ENCODE measurements around the gene FBXO21. TPM values are rescaled to one million over a fixed set of nuclear protein-coding genes. Genes with fewer than 3 reads are reported as not detected.

The FBXO21 gene
- total and polyA plus RNA-seq, 2 donors from 2014 or later = 28.9 to 45.0 TPM

DNA sequence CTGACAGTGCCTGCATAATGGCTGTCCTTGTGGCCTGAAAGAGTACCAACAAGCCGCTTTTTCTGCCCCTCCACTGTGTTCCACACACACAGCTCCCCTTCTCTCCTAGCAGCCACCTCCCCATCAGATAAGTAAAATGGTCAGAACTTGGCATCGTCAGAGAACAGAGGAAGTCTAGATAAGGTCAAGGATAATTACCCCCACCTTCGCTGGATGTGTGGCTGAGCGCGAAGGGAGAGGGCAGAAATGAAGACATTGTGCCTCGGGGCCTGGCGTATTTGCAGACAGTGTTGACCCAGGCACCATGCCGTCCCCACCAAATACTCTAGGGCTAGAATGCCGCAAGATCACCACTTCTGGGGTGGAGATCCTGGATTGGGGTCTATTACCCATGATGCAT is 30.6 kb downstream of the FBXO21 start:
- intact Hi-C loops (cut with DNase I) = loop anchor here (10.0 kb wide), 1 partner anchor 135 kb away; no protein-coding TSS in a partner anchor
- peaks cover 14 to 82% (median 42%) of the 10 kb centered on the region in 3 donors for H3K36me3 ChIP-seq (ENCODE audit: control insufficient read depth in 2 of 3, insufficient read depth in 3 of 3, low read length in 3 of 3)
- no peaks in the 10 kb centered on the region for H3K27me3 ChIP-seq (ENCODE audit: control insufficient read depth, insufficient read depth, low read length)
- H3K4me1 ChIP-seq (ENCODE audit: control insufficient read depth in 2 of 3, insufficient read depth in 2 of 3, low read depth in 1 of 3, low read length in 3 of 3) = peaks cover 0 to 21% (median 5%) of the 10 kb centered on the region in 3 donors
- TF ChIP-seq, protein P1, sequence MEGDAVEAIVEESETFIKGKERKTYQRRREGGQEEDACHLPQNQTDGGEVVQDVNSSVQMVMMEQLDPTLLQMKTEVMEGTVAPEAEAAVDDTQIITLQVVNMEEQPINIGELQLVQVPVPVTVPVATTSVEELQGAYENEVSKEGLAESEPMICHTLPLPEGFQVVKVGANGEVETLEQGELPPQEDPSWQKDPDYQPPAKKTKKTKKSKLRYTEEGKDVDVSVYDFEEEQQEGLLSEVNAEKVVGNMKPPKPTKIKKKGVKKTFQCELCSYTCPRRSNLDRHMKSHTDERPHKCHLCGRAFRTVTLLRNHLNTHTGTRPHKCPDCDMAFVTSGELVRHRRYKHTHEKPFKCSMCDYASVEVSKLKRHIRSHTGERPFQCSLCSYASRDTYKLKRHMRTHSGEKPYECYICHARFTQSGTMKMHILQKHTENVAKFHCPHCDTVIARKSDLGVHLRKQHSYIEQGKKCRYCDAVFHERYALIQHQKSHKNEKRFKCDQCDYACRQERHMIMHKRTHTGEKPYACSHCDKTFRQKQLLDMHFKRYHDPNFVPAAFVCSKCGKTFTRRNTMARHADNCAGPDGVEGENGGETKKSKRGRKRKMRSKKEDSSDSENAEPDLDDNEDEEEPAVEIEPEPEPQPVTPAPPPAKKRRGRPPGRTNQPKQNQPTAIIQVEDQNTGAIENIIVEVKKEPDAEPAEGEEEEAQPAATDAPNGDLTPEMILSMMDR (IDR thresholded peaks at IDR 0.05; ENCODE audit: borderline replicate concordance, extremely low read depth, insufficient read depth) = no peak
- FAIRE-seq (no peak), DNase-seq (no peak)
- H3K27ac ChIP-seq (ENCODE audit: low read depth in 2 of 2, low read length in 2 of 2) = peak overlapping the region in 1 of 2 donors; percentile 6
- no peak overlapping the region for H3K9ac ChIP-seq (ENCODE audit: low read length in 3 of 3)
- no peaks in the 10 kb centered on the region for H3K9me3 ChIP-seq (ENCODE audit: control insufficient read depth in 2 of 3, insufficient read depth in 1 of 3, low read length in 3 of 3)
- no peak overlapping the region for H3K4me3 ChIP-seq (ENCODE audit: low read length in 3 of 3)

DNA sequence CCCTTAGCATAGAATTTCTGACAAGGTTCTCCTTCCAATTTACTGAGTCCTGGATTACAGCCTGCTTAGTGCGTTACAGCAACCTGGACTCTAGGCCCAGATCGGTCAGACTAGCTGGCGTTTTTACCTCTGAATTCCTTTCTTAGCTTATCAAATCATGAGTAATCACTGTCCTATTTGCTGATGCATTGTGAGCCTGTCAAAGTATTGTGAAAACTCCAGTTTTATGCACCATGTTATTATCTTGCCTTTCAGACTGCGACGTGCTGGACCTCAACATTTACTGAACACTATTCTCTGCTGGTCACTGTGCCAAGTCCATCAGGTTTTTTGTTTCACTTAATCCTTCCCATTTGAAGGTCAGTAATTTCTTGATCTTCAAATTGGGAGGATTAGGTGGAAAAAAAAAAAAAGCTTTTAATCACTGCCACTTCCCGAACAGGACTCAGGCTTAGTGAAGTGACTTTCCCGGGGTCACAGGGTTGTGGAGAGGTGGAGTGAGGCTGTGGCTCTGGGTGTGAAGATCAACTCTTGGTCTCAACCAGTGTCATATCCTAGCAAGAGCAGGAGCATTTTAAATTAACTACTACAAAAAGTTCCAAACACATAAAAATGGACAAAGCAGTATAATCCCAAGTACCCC is 31.2 kb downstream of the FBXO21 start:
- DNase-seq (no peak), FAIRE-seq (no peak)
- Histone ChIP-seq H3K9me3 (ENCODE audit: control insufficient read depth in 2 of 3, insufficient read depth in 1 of 3, low read length in 3 of 3) (no peaks in the 10 kb centered on the region), H3K27ac (ENCODE audit: low read depth in 2 of 2, low read length in 2 of 2) (no peak overlapping the region), H3K27me3 (ENCODE audit: control insufficient read depth, insufficient read depth, low read length) (no peaks in the 10 kb centered on the region), H3K36me3 (ENCODE audit: control insufficient read depth in 2 of 3, insufficient read depth in 3 of 3, low read length in 3 of 3) (peaks cover 15 to 86% (median 44%) of the 10 kb centered on the region in 3 donors), H3K4me1 (ENCODE audit: control insufficient read depth in 2 of 3, insufficient read depth in 2 of 3, low read depth in 1 of 3, low read length in 3 of 3) (peaks cover 0 to 21% (median 5%) of the 10 kb centered on the region in 3 donors), H3K9ac (ENCODE audit: low read length in 3 of 3) (no peak overlapping the region), H3K4me3 (ENCODE audit: low read length in 3 of 3) (no peak overlapping the region)
- intact Hi-C loops (cut with DNase I) = loop anchor here (10.0 kb wide), 1 partner anchor 134 kb away; no protein-coding TSS in a partner anchor
- TF ChIP-seq, protein P1 (IDR thresholded peaks at IDR 0.05; ENCODE audit: borderline replicate concordance, extremely low read depth, insufficient read depth) = no peak

DNA sequence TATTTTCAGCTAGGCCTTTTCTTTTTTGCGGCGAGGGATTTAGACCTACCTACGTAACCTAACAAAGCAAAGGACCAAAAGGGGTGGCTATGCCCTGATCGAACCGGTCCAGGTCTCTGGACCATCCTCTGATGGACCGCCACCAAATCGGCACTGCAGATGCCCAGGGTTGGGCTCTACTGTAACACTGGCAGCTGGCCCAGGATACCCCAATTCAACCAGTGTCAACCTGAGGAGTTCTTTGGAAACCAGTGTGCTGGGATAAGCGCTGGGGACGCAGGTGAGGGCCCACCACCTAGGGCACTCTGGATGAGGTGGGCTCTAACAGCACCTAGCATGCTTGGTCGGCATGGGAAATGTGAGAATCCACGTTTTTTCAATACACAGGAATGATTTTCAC is 32.2 kb downstream of the FBXO21 start:
- no peak for DNase-seq
- H3K36me3 ChIP-seq (ENCODE audit: control insufficient read depth in 2 of 3, insufficient read depth in 3 of 3, low read length in 3 of 3) = peaks cover 17 to 95% (median 49%) of the 10 kb centered on the region in 3 donors

More for the DNA sequence above, 32.2 kb downstream of the FBXO21 start:
- FAIRE-seq = no peak
- no peak overlapping the region for H3K27ac ChIP-seq (ENCODE audit: low read depth in 2 of 2, low read length in 2 of 2)
- no peak overlapping the region for H3K9ac ChIP-seq (ENCODE audit: low read length in 3 of 3)
- intact Hi-C loops (cut with DNase I) = loop anchor here (10.0 kb wide), 1 partner anchor 133 kb away; no protein-coding TSS in a partner anchor
- H3K4me1 ChIP-seq (ENCODE audit: control insufficient read depth in 2 of 3, insufficient read depth in 2 of 3, low read depth in 1 of 3, low read length in 3 of 3) = peaks cover 0 to 21% (median 5%) of the 10 kb centered on the region in 3 donors
- no peaks in the 10 kb centered on the region for H3K9me3 ChIP-seq (ENCODE audit: control insufficient read depth in 2 of 3, insufficient read depth in 1 of 3, low read length in 3 of 3)
- TF ChIP-seq, protein P1 (IDR thresholded peaks at IDR 0.05; ENCODE audit: borderline replicate concordance, extremely low read depth, insufficient read depth) = no peak
- H3K27me3 ChIP-seq (ENCODE audit: control insufficient read depth, insufficient read depth, low read length) = no peaks in the 10 kb centered on the region
- H3K4me3 ChIP-seq (ENCODE audit: low read length in 3 of 3) = no peak overlapping the region
